ENCODE results near the gene ZBTB21.

The ZBTB21 gene

GRCh38 chr21:42027822-42028765 lies 17.9 kb upstream of the ZBTB21 start:
- Histone ChIP-seq H3K79me2 (ENCODE audit: low read length) (no peaks in the 10 kb centered on the region), H3K4me1 (ENCODE audit: low read length) (no peaks in the 10 kb centered on the region), H3K4me2 (ENCODE audit: low read length) (no peak overlapping the region), H3K9me3 (ENCODE audit: insufficient read depth, low read length) (no peaks in the 10 kb centered on the region), H3K9ac (ENCODE audit: low read length) (no peak overlapping the region), H3K4me3 (ENCODE audit: low read length) (no peak overlapping the region), H3K36me3 (replicated peaks; ENCODE audit: low read depth, low read length) (no peaks in the 10 kb centered on the region), H2AFZ (ENCODE audit: low read depth, low read length) (no peak overlapping the region), H3K27me3 (ENCODE audit: low read depth, low read length) (no peaks in the 10 kb centered on the region), H4K20me1 (ENCODE audit: insufficient read depth, low read length) (no peaks in the 10 kb centered on the region), H3K27ac (ENCODE audit: low read length) (no peak overlapping the region)
- no peak for TF ChIP-seq EZH2phosphoT487 (IDR thresholded peaks at IDR 0.05; ENCODE audit: low read depth)
- no peak for TF ChIP-seq CTCF (IDR thresholded peaks at IDR 0.05; ENCODE audit: low read depth, low read length)

- no peak overlapping the region for H3K27ac ChIP-seq (ENCODE audit: low read length)
- no peaks in the 10 kb centered on the region for H3K79me2 ChIP-seq (ENCODE audit: low read length)
- TF ChIP-seq EZH2phosphoT487 (IDR thresholded peaks at IDR 0.05; ENCODE audit: low read depth) = no peak
- TF ChIP-seq CTCF (IDR thresholded peaks at IDR 0.05; ENCODE audit: low read depth, low read length) = no peak
- no peaks in the 10 kb centered on the region for H4K20me1 ChIP-seq (ENCODE audit: insufficient read depth, low read length)
- no peaks in the 10 kb centered on the region for H3K4me1 ChIP-seq (ENCODE audit: low read length)
- H3K4me3 ChIP-seq (ENCODE audit: low read length) = no peak overlapping the region
- H3K9ac ChIP-seq (ENCODE audit: low read length) = no peak overlapping the region
- no peaks in the 10 kb centered on the region for H3K27me3 ChIP-seq (ENCODE audit: low read depth, low read length)
- no peak overlapping the region for H3K4me2 ChIP-seq (ENCODE audit: low read length)
- H3K9me3 ChIP-seq (ENCODE audit: insufficient read depth, low read length) = no peaks in the 10 kb centered on the region
- H2AFZ ChIP-seq (ENCODE audit: low read depth, low read length) = no peak overlapping the region
- no peaks in the 10 kb centered on the region for H3K36me3 ChIP-seq (replicated peaks; ENCODE audit: low read depth, low read length)
These were observed 17.1 kb upstream of the ZBTB21 start for GRCh38 chr21:42027085-42027821.

GRCh38 chr21:42026082-42026435 lies 15.9 kb upstream of the ZBTB21 start:
- H4K20me1 ChIP-seq (ENCODE audit: insufficient read depth, low read length) = no peaks in the 10 kb centered on the region
- H3K4me3 ChIP-seq (ENCODE audit: low read length) = no peak overlapping the region
- H3K79me2 ChIP-seq (ENCODE audit: low read length) = no peaks in the 10 kb centered on the region
- no peak for TF ChIP-seq EZH2phosphoT487 (IDR thresholded peaks at IDR 0.05; ENCODE audit: low read depth)
- TF ChIP-seq CTCF (IDR thresholded peaks at IDR 0.05; ENCODE audit: low read depth, low read length) = no peak
- no peaks in the 10 kb centered on the region for H3K27me3 ChIP-seq (ENCODE audit: low read depth, low read length)
- H3K9ac ChIP-seq (ENCODE audit: low read length) = no peak overlapping the region
- H3K9me3 ChIP-seq (ENCODE audit: insufficient read depth, low read length) = no peaks in the 10 kb centered on the region
- no peaks in the 10 kb centered on the region for H3K36me3 ChIP-seq (replicated peaks; ENCODE audit: low read depth, low read length)
- no peak overlapping the region for H3K4me2 ChIP-seq (ENCODE audit: low read length)
- H2AFZ ChIP-seq (ENCODE audit: low read depth, low read length) = no peak overlapping the region
- no peak overlapping the region for H3K27ac ChIP-seq (ENCODE audit: low read length)
- H3K4me1 ChIP-seq (ENCODE audit: low read length) = no peaks in the 10 kb centered on the region

GRCh38 chr21:42025376-42026081 lies 15.4 kb upstream of the ZBTB21 start:
- H3K4me3 ChIP-seq (ENCODE audit: low read length) = no peak overlapping the region
- no peak overlapping the region for H2AFZ ChIP-seq (ENCODE audit: low read depth, low read length)
- no peaks in the 10 kb centered on the region for H4K20me1 ChIP-seq (ENCODE audit: insufficient read depth, low read length)
- no peak overlapping the region for H3K4me2 ChIP-seq (ENCODE audit: low read length)
- H3K79me2 ChIP-seq (ENCODE audit: low read length) = no peaks in the 10 kb centered on the region
- H3K9me3 ChIP-seq (ENCODE audit: insufficient read depth, low read length) = no peaks in the 10 kb centered on the region
- no peaks in the 10 kb centered on the region for H3K36me3 ChIP-seq (replicated peaks; ENCODE audit: low read depth, low read length)
- H3K27me3 ChIP-seq (ENCODE audit: low read depth, low read length) = no peaks in the 10 kb centered on the region
- H3K4me1 ChIP-seq (ENCODE audit: low read length) = no peaks in the 10 kb centered on the region
- no peak overlapping the region for H3K27ac ChIP-seq (ENCODE audit: low read length)
- TF ChIP-seq EZH2phosphoT487 (IDR thresholded peaks at IDR 0.05; ENCODE audit: low read depth) = no peak
- no peak for TF ChIP-seq CTCF (IDR thresholded peaks at IDR 0.05; ENCODE audit: low read depth, low read length)
- no peak overlapping the region for H3K9ac ChIP-seq (ENCODE audit: low read length)

Data from OCI-LY3 (cell line).